Activated CD8-positive, alpha-beta memory T cell treated with anti-CD3 and anti-CD28 coated beads, Interleukin-2, amount 50 U/mL, for 4 hours (primary cell): ENCODE measurements around the gene HECTD2.
"Not testable (repeated sequence)": the region's sequence is repeated elsewhere in the genome, so short reads cannot be mapped to it uniquely, and the experiment has no call there.

Experiments used
- DNase-seq: peaks from one replicate; pipeline ENCODE4 v3.0.0-alpha.2; 2020

The HECTD2 gene

GRCh38 chr10:91415816-91416215 is 5.7 kb downstream of the HECTD2 start:
- DNase-seq: no peak

DNA sequence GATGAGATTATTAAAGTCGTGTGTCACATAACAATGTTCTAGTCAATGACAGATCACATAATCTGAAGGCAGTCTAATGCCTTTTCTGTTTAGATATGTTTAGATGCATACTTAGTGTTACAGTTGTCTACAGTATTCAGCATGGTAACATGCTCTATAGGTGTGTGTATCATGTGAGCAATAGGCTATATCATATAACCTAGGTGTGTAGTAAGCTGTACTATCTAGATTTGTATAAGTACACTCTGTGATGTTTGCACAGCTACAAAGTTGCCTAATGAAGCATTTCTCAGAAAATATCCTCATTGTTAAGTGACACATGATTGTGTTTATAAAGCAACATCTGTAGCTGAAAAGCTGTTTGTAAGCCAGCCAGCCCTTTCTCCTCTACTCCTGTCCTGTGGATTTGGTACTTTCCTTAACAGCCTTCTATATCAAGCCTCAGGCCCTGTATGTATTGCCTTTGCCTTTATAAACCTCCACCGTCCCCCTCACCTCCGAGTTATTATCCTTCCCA is 6.3 kb downstream of the HECTD2 start:
- no peak for DNase-seq

- no peak for DNase-seq
Observed at GRCh38 chr10:91418416-91418815, 8.3 kb downstream of the HECTD2 start.

- DNase-seq: no peak
Observed at GRCh38 chr10:91420868-91421267, 10.7 kb downstream of the HECTD2 start.

DNA sequence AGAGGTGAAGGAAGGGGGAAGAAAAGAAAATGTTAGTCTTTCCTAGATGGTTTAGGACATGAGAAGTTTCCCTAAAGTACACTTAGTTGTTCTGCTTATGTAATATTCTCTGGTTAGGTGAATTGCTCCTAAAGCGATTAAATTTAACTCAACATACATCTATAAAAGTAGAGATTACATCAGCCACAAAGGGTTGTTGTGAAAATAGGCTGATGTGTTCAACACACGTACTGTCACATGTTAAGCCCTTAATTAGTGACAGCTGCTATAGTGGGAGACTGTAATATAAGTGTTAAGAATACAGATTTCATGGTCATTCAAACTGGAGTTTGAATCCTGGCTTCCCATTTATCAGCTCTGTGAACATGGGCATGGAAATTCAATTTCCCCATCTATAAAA is 12.8 kb downstream of the HECTD2 start:
- DNase-seq: no peak

DNA sequence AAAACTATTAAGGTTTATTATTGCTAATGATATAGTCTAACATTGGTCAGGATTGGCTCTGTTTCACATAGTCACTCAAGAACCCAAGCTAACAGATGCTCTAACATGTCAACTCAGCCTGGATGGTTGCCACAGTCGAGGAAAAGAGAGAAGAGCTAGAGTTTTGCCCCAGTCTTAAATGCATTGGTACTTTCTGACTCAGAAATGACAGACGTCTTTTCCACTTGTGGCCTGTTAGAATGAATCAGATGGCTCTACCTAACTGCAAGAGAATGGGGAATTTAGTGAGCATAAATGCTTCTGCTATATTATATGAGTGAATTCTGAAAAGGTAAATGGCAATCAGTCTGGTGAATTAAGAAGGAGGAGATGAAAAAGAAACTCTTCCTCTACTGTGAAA is 13.9 kb downstream of the HECTD2 start:
- DNase-seq: no peak

GRCh38 chr10:91432175-91432574 is 22.0 kb downstream of the HECTD2 start:
- no peak for DNase-seq

DNA sequence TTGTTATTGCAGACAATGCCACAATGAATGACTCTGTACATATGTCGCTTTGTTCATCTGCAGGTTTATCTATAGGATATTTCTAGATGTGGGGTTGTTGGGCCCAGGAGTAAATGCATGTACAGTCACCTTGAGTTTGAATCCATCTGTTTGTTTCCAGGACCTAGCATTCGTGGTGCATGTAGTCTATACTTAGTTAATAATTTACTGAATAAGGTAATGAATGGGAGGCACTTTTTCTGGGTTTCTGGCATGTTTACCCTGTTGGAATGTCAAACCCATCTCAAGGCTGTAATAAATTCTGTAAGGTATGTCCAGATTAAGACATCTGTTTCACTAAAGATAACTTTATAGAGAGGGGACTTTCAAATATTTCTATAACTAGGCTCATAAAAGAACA is 23.5 kb downstream of the HECTD2 start:
- no peak for DNase-seq

DNA sequence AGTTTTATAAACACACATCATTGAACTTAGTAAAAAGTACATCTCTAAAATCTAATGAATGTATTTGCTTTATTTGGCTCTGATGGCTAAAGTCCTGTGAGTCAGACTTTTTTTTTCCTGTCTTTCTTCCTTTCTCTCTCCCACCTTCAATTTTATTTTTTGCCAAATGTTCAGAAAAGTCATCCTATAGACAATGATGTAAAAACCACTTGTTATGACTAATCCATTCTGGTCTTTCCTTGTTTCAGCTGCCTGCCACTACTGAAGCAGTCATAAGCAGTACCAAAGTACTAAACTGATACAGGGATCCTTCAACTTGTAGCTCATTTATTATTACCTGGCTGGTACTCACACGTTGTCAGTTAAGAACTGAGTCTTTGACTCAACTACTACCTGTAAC is 23.9 kb downstream of the HECTD2 start:
- DNase-seq: no peak

- no peak for DNase-seq
Observed at GRCh38 chr10:91435241-91435640, 25.1 kb downstream of the HECTD2 start.

DNA sequence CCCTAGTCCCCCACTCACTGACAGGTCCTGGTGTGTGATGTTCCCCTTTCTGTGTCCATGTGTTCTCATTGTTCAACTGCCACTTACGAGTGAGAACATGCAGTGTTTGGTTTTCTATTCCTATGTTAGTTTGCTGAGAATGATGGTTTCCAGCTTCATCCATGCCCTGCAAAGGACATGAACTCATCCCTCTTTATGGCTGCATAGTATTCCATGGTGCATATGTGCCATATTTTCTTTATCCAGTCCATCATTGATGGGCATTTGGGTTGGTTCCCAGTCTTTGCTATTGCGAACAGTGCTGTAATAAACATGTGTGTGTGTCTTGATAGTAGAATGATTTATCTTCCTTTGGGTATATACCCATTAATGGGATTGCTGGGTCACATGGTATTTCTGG is 28.1 kb downstream of the HECTD2 start:
- not testable (repeated sequence) for DNase-seq

GRCh38 chr10:91444211-91445182 is 34.4 kb downstream of the HECTD2 start:
- no peak for DNase-seq

- DNase-seq: no peak
Observed at GRCh38 chr10:91452063-91452462, 41.9 kb downstream of the HECTD2 start.

DNA sequence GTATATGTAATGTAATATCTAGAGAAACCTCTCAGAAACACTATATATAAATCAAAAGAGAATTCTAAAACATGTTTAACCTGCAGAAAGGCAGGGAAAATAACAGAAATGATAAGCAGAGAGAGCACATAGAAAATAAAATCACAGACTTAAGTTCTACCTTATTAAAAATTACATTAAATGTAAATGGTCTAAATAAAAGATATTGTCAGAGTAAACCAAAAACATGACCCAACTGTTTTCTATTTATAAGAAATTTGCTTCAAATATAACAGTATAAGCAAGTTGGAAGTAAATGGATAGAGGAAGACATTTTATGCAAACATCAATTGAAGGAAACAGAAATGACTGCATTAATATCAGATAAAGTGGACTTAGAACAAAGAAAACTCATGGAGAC is 43.4 kb downstream of the HECTD2 start:
- DNase-seq: no peak

- not testable (repeated sequence) for DNase-seq
Observed at GRCh38 chr10:91455135-91455534, 45.0 kb downstream of the HECTD2 start.

GRCh38 chr10:91460681-91461080 is 50.5 kb downstream of the HECTD2 start:
- no peak for DNase-seq

- DNase-seq: no peak
Observed at GRCh38 chr10:91462423-91462822, 52.3 kb downstream of the HECTD2 start.

- no peak for DNase-seq
Observed at GRCh38 chr10:91464500-91464899, 54.4 kb downstream of the HECTD2 start.

- no peak for DNase-seq
Observed at GRCh38 chr10:91465261-91465660, 55.1 kb downstream of the HECTD2 start.

DNA sequence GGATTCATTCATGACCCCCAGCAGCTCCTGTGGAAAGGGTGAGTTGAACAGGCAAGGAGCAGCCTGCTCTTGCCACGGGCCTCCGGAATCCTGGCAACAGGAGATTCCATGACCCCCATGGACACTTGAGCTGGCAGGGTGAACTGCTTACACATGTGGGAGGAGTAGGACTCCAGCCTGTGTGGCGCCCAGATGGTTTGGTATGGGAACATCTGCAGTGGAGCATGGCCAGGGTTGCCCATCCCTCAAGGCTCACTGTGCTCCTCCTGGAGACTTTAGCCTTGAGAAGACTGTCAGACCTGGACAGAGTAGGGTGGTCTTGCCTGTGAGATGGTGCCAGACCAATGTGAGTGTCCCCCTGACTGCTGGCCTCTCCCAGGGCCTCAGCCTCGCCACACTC is 57.0 kb downstream of the HECTD2 start:
- DNase-seq: no peak

DNA sequence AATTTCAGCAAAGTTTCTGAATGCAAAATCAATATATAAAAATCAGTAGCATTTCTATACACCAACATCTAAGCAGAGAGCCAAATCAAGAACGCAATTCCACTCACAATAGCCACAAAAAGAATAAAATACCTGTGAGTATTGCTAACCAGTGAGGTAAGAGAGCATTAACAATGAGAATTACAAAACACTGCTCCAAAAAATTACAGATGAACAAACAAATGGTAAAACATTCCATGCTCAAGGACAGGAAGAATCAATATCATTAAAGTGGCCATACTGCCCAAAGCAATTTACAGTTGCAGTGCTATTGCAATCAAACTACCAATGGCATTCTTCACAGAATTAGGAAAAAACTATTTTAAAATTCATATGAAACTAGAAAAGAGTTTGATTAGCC is 61.5 kb downstream of the HECTD2 start:
- DNase-seq: no peak

GRCh38 chr10:91472911-91473310 is 62.8 kb downstream of the HECTD2 start:
- DNase-seq: no peak

- no peak for DNase-seq
Observed at GRCh38 chr10:91474009-91474408, 63.9 kb downstream of the HECTD2 start.

DNA sequence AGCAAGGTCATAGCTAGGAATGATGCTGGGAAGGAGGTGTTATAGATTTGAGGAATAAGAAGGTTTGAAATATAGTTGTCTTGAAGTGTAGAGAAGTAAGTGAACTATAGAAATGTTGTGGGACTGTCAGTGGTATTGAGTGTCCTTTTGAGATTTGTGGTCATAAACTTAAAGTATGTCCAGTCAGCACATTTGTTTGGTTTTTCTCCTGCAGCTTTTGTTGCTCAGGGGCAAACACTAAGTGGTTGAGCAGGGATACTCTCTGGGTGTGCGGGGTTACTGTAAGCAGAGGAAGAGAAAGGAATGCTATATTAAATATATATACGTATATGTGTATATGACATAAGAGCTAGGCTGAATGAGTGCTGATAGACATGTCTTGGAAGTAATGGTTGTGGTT is 67.1 kb downstream of the HECTD2 start:
- no peak for DNase-seq

DNA sequence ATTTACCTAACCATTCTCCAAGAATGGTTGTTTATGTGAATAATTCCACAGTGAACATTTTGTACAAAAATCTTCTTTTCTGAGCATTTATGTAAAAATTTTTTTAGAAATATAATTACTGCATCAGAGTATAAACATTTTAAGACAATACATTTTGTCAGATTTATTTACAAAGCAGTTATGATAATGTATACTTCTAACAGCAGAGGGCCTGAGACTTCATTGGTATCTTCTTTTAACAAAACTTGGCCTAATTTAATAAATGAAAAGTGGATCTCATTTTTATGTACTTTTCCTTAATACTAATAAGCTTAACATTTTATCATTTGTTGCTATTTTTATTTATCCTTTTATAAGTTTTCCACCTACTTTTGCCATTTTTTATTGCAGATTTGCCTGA is 69.4 kb downstream of the HECTD2 start:
- DNase-seq: no peak
